ENCODE data around the gene OR8K3. TPM values are rescaled to one million over a fixed set of nuclear protein-coding genes. Genes with fewer than 3 reads are reported as not detected.

OR8K3 gene
- not detected for polyA plus RNA-seq (2012; ENCODE audit: insufficient read length, low read depth)

- TF ChIP-seq TAF1 (IDR thresholded peaks at IDR 0.05; ENCODE audit: borderline replicate concordance, insufficient read depth, low read length) (no peak), POLR2AphosphoS5 (IDR thresholded peaks at IDR 0.05; ENCODE audit: low read depth, low read length) (no peak), FOXP2 (optimal IDR thresholded peaks at IDR 0.05; ENCODE audit: borderline replicate concordance, extremely low read depth, extremely low read length, insufficient read depth) (no peak), SIN3A (IDR thresholded peaks at IDR 0.05; ENCODE audit: borderline replicate concordance, insufficient read depth, low read length) (no peak)
- TF ChIP-seq, protein P1, sequence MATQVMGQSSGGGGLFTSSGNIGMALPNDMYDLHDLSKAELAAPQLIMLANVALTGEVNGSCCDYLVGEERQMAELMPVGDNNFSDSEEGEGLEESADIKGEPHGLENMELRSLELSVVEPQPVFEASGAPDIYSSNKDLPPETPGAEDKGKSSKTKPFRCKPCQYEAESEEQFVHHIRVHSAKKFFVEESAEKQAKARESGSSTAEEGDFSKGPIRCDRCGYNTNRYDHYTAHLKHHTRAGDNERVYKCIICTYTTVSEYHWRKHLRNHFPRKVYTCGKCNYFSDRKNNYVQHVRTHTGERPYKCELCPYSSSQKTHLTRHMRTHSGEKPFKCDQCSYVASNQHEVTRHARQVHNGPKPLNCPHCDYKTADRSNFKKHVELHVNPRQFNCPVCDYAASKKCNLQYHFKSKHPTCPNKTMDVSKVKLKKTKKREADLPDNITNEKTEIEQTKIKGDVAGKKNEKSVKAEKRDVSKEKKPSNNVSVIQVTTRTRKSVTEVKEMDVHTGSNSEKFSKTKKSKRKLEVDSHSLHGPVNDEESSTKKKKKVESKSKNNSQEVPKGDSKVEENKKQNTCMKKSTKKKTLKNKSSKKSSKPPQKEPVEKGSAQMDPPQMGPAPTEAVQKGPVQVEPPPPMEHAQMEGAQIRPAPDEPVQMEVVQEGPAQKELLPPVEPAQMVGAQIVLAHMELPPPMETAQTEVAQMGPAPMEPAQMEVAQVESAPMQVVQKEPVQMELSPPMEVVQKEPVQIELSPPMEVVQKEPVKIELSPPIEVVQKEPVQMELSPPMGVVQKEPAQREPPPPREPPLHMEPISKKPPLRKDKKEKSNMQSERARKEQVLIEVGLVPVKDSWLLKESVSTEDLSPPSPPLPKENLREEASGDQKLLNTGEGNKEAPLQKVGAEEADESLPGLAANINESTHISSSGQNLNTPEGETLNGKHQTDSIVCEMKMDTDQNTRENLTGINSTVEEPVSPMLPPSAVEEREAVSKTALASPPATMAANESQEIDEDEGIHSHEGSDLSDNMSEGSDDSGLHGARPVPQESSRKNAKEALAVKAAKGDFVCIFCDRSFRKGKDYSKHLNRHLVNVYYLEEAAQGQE (IDR thresholded peaks at IDR 0.05; ENCODE audit: insufficient read depth in 1 of 2, low read depth in 2 of 2, low read length in 2 of 2): no peak
These were observed at the start of gene OR8K3 for GRCh38 chr11:56314844-56315243. Gene OR8K3, plus strand, starts transcription at chr11:56315144. Its CDS starts 3,163 bp downstream, at chr11:56318307.

- TF ChIP-seq POLR2AphosphoS5 (IDR thresholded peaks at IDR 0.05; ENCODE audit: low read depth, low read length) (no peak), FOXP2 (optimal IDR thresholded peaks at IDR 0.05; ENCODE audit: borderline replicate concordance, extremely low read depth, extremely low read length, insufficient read depth) (no peak), TAF1 (IDR thresholded peaks at IDR 0.05; ENCODE audit: borderline replicate concordance, insufficient read depth, low read length) (no peak), SIN3A (IDR thresholded peaks at IDR 0.05; ENCODE audit: borderline replicate concordance, insufficient read depth, low read length) (no peak)
- TF ChIP-seq, protein P1 (IDR thresholded peaks at IDR 0.05; ENCODE audit: insufficient read depth in 1 of 2, low read depth in 2 of 2, low read length in 2 of 2): no peak
These were observed 43.9 kb upstream of the OR8K3 start for GRCh38 chr11:56271092-56271491.

DNA sequence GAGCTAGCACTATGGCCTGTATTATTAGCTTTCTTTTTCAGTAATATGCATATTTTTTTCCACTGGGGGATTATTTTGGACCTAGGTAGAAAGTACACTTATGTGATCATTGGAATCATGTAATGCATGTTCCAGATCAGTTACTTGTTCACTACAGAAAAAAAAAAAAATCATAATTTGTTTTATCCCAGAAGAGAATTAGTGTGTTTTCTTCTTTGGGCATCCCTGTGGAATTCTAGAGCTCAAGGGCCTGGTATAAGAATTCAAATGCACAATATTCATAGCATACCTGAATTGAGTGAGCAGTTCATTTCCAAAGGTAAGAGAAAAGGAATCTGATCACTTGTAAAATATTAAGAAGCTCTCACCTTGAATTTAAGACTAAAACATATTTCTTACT lies 41.1 kb upstream of the OR8K3 start, which contains the start of gene OR5T1:
Gene OR5T1 (plus strand): TSS at position 301 of the 400 bp plus-strand sequence. CDS start 1,485 bp downstream, outside the sequence.
- TF ChIP-seq POLR2AphosphoS5 (IDR thresholded peaks at IDR 0.05; ENCODE audit: low read depth, low read length) (no peak), FOXP2 (optimal IDR thresholded peaks at IDR 0.05; ENCODE audit: borderline replicate concordance, extremely low read depth, extremely low read length, insufficient read depth) (no peak), SIN3A (IDR thresholded peaks at IDR 0.05; ENCODE audit: borderline replicate concordance, insufficient read depth, low read length) (no peak), TAF1 (IDR thresholded peaks at IDR 0.05; ENCODE audit: borderline replicate concordance, insufficient read depth, low read length) (no peak)
- TF ChIP-seq, protein P1 (IDR thresholded peaks at IDR 0.05; ENCODE audit: insufficient read depth in 1 of 2, low read depth in 2 of 2, low read length in 2 of 2): no peak

DNA sequence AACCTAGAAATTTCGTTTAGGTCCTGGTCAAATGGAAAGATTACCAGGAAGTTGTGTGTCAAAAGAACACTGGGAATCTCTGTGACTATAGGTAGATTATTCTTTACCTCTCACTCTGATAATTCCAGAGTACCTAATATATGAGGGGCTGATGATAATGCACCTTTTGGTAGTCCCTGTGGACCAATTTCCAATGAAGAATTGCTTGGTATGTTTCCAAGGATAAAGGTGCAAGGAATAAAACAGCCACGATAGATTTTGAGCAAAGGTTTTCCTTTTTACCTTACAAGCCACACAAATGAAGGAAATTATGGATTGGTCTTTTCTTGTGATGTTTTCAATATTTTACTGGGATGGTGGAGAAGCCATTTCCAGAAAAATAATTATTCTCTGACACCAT lies 22.8 kb upstream of the OR8K3 start, which contains the start of gene OR8H1:
Gene OR8H1 (minus strand): TSS at position 101 of the 400 bp plus-strand sequence. CDS start 1,192 bp downstream, outside the sequence.
- TF ChIP-seq, protein P1 (IDR thresholded peaks at IDR 0.05; ENCODE audit: insufficient read depth in 1 of 2, low read depth in 2 of 2, low read length in 2 of 2): no peak
- no peak for TF ChIP-seq SIN3A (IDR thresholded peaks at IDR 0.05; ENCODE audit: borderline replicate concordance, insufficient read depth, low read length)
- no peak for TF ChIP-seq TAF1 (IDR thresholded peaks at IDR 0.05; ENCODE audit: borderline replicate concordance, insufficient read depth, low read length)
- no peak for TF ChIP-seq POLR2AphosphoS5 (IDR thresholded peaks at IDR 0.05; ENCODE audit: low read depth, low read length)
- TF ChIP-seq FOXP2 (optimal IDR thresholded peaks at IDR 0.05; ENCODE audit: borderline replicate concordance, extremely low read depth, extremely low read length, insufficient read depth): no peak
